Right cardiac atrium (tissue), 5 donors: ENCODE measurements around the gene PBRM1. TPM values are rescaled to one million over a fixed set of nuclear protein-coding genes. Genes with fewer than 3 reads are reported as not detected.
A peak's percentile ranks its signal among the peaks of the same experiment; 100 is the strongest.
"Not testable (repeated sequence)": the region's sequence is repeated elsewhere in the genome, so short reads cannot be mapped to it uniquely, and the experiment has no call there.

Source experiments
- ATAC-seq, 2 donors: fragments of 200-7000 bp; cut with Tn5 transposase; one replicate each; pipeline versions ENCODE4 v1.8.0 to v1.9.1; 2020; ENCODE audit warnings: moderate library complexity in 2 of 2, mild to moderate bottlenecking in 1 of 2
- DNase-seq, 3 donors: peaks; one replicate each; pipeline ENCODE4 v3.0.0-alpha.2; 2020
- H3K27ac ChIP-seq: one replicate; pipeline ENCODE4 v1.5.1; 2013; ENCODE audit warnings: mild to moderate bottlenecking, low read length, control low read depth, moderate library complexity
- H3K27me3 ChIP-seq: one replicate; pipeline ENCODE4 v1.6.1; 2013; ENCODE audit not compliant: control insufficient read depth, insufficient read depth
- H3K4me1 ChIP-seq: one replicate; pipeline ENCODE4 v1.6.1; 2013; ENCODE audit warnings: low read length; ENCODE audit not compliant: control insufficient read depth, insufficient read depth
- H3K4me3 ChIP-seq: one replicate; pipeline ENCODE4 v1.5.1; 2013; ENCODE audit warnings: low read length, control low read depth
- H3K9me3 ChIP-seq: one replicate; pipeline ENCODE4 v1.6.1; 2013; ENCODE audit warnings: low read length; ENCODE audit not compliant: control insufficient read depth
- WGBS: extraction: QIAGEN DNeasy Blood & Tissue Kit; methylation state at CpG from one replicate; pipeline ENCODE4 v1.1.7; 2013; 5-methylcytosine and 5-hydroxymethylcytosine counted together
- intact Hi-C, 4 donors: fragments of 100-400 bp; cut with DNase I; formaldehyde crosslinking; loops; one replicate each; pipeline versions ENCODE4 v1.11.0 to v1.14.0; 2022 to 2023
- polyA plus RNA-seq: library from polyadenylated mRNA; stranded (reverse); fragments of 200-250 nt; gene quantifications from one replicate; pipeline ENCODE4 v1.2.3, GENCODE V29; 2013
- total RNA-seq, 4 donors: library from RNA; stranded (reverse); fragmentation: NEBNext Ultra II Directional; extraction: Animal tissue kit (Norgen Biotek cat#: 25700); gene quantifications; one replicate each; pipeline ENCODE4 v1.2.1, GENCODE V29; 2021
- donor health status: healthy with polysubstance abuse.
- donor health status: DM: no; HTN: yes; CAD: no.
- donor health status: DM: no; HTN: no; CAD: no.
- donor health status: DM: no; HTN: yes; CAD: no; lungs with severe emphysema.
- donor health status: DM: yes; HTN: yes; CAD: no.

Gene PBRM1
- total and polyA plus RNA-seq, 5 donors = 10.0 to 56.8 (median 55.1) TPM

GRCh38 chr3:52683611-52684010 is 2.1 kb downstream of the PBRM1 start:
- DNase-seq = peak; percentile 60 to 73 (median 64)
- Histone ChIP-seq H3K4me3 (no peak overlapping the region), H3K27ac (no peak overlapping the region), H3K4me1 (peaks cover 2% of the 10 kb centered on the region), H3K9me3 (no peaks in the 10 kb centered on the region), H3K27me3 (no peaks in the 10 kb centered on the region)
- ATAC-seq = peak in 1 of 2 donors; percentile 9
- 65% methylated on average over 6 of the region's 6 CpGs for WGBS
- intact Hi-C loops = no loop called here

- peaks cover 2% of the 10 kb centered on the region for H3K4me1 ChIP-seq
- ATAC-seq (peak in 1 of 2 donors; percentile 10), DNase-seq (no peak)
- H3K27me3 ChIP-seq = no peaks in the 10 kb centered on the region
- H3K9me3 ChIP-seq = no peaks in the 10 kb centered on the region
- no peak overlapping the region for H3K4me3 ChIP-seq
- intact Hi-C loops = no loop called here
- H3K27ac ChIP-seq = peak overlapping the region; percentile 46
Measured at GRCh38 chr3:52682016-52682415, 3.7 kb downstream of the PBRM1 start.

GRCh38 chr3:52681596-52681995 is 4.1 kb downstream of the PBRM1 start:
- Histone ChIP-seq H3K4me1 (peaks cover 2% of the 10 kb centered on the region), H3K27me3 (no peaks in the 10 kb centered on the region), H3K4me3 (no peak overlapping the region), H3K9me3 (no peaks in the 10 kb centered on the region), H3K27ac (no peak overlapping the region)
- DNase-seq = no peak
- 68% methylated on average over 3 of the region's 3 CpGs for WGBS
- intact Hi-C loops = no loop called here
- no peak for ATAC-seq

GRCh38 chr3:52679811-52680210 is 5.9 kb downstream of the PBRM1 start:
- intact Hi-C loops = loop anchor here in 1 of 4 donors (10.0 kb wide), 1 partner anchor 255 kb away; no protein-coding TSS in a partner anchor
- Histone ChIP-seq H3K4me1 (peaks cover 2% of the 10 kb centered on the region), H3K4me3 (no peak overlapping the region), H3K9me3 (no peaks in the 10 kb centered on the region), H3K27me3 (no peaks in the 10 kb centered on the region), H3K27ac (no peak overlapping the region)
- no peak for DNase-seq
- WGBS = 45% methylated on average over 1 of the region's 1 CpG
- no peak for ATAC-seq

GRCh38 chr3:52679199-52679538 is 6.5 kb downstream of the PBRM1 start:
- H3K4me3 ChIP-seq = no peak overlapping the region
- intact Hi-C loops = loop anchor here in 1 of 4 donors (10.0 kb wide), 1 partner anchor 254 kb away; no protein-coding TSS in a partner anchor
- H3K27ac ChIP-seq = no peak overlapping the region
- no peaks in the 10 kb centered on the region for H3K9me3 ChIP-seq
- H3K27me3 ChIP-seq = no peaks in the 10 kb centered on the region
- H3K4me1 ChIP-seq = peaks cover 2% of the 10 kb centered on the region
- WGBS = 87% methylated on average over 3 of the region's 3 CpGs
- DNase-seq (no peak), ATAC-seq (no peak)

- DNase-seq = no peak
- no peak for ATAC-seq
- intact Hi-C loops = loop anchor here in 1 of 4 donors (10.0 kb wide), 1 partner anchor 254 kb away; no protein-coding TSS in a partner anchor
- no peaks in the 10 kb centered on the region for H3K27me3 ChIP-seq
- H3K4me3 ChIP-seq = no peak overlapping the region
- H3K4me1 ChIP-seq = peaks cover 2% of the 10 kb centered on the region
- 96% methylated on average over 6 of the region's 6 CpGs for WGBS
- no peak overlapping the region for H3K27ac ChIP-seq
- H3K9me3 ChIP-seq = no peaks in the 10 kb centered on the region
Measured at GRCh38 chr3:52678265-52679198, 7.2 kb downstream of the PBRM1 start.

- H3K27ac ChIP-seq, H3K9me3 ChIP-seq, H3K4me3 ChIP-seq, DNase-seq, H3K27me3 ChIP-seq, ATAC-seq, H3K4me1 ChIP-seq: not testable (repeated sequence)
- WGBS = 53% methylated on average over 3 of the region's 3 CpGs
- intact Hi-C loops = loop anchor here in 1 of 4 donors (10.0 kb wide), 1 partner anchor 251 kb away; no protein-coding TSS in a partner anchor
Measured at GRCh38 chr3:52676201-52676600, 9.5 kb downstream of the PBRM1 start.

- 49% methylated on average over 1 of the region's 1 CpG for WGBS
- Histone ChIP-seq H3K27ac (no peak overlapping the region), H3K4me3 (no peak overlapping the region), H3K27me3 (no peaks in the 10 kb centered on the region), H3K9me3 (no peaks in the 10 kb centered on the region), H3K4me1 (peaks cover 6% of the 10 kb centered on the region)
- no peak for ATAC-seq
- intact Hi-C loops = loop anchor here in 1 of 4 donors (10.0 kb wide), 1 partner anchor 247 kb away; no protein-coding TSS in a partner anchor
- no peak for DNase-seq
Measured at GRCh38 chr3:52671676-52672075, 14.0 kb downstream of the PBRM1 start.

- intact Hi-C loops = loop anchor here in 1 of 4 donors (10.0 kb wide), 1 partner anchor 246 kb away; no protein-coding TSS in a partner anchor
- WGBS = 70% methylated on average over 9 of the region's 9 CpGs
- Histone ChIP-seq H3K27ac (peak overlapping the region; percentile 83), H3K4me1 (peaks cover 6% of the 10 kb centered on the region), H3K9me3 (no peaks in the 10 kb centered on the region), H3K27me3 (no peaks in the 10 kb centered on the region), H3K4me3 (no peak overlapping the region)
- peak; percentile 84 to 95 for ATAC-seq
- DNase-seq = no peak
Measured at GRCh38 chr3:52670621-52671521, 14.8 kb downstream of the PBRM1 start.

- ATAC-seq = no peak
- H3K27ac ChIP-seq = no peak overlapping the region
- H3K9me3 ChIP-seq = no peaks in the 10 kb centered on the region
- H3K27me3 ChIP-seq = no peaks in the 10 kb centered on the region
- 91% methylated on average over 3 of the region's 3 CpGs for WGBS
- no peak overlapping the region for H3K4me3 ChIP-seq
- intact Hi-C loops = no loop called here
- no peaks in the 10 kb centered on the region for H3K4me1 ChIP-seq
- no peak for DNase-seq
Measured at GRCh38 chr3:52663098-52663497, 22.6 kb downstream of the PBRM1 start.
